Measurements from ENCODE around the gene F7.
"Not testable (repeated sequence)": the region's sequence is repeated elsewhere in the genome, so short reads cannot be mapped to it uniquely, and the experiment has no call there.

F7 gene

GRCh38 chr13:113153810-113154748 lies 48.5 kb downstream of the F7 start:
- peak; percentile 48 to 64 for DNase-seq (ENCODE audit: low read depth in 2 of 2)

- no peak for DNase-seq (ENCODE audit: low read depth in 2 of 2)
Observed at GRCh38 chr13:113155201-113155600, 49.6 kb downstream of the F7 start.

GRCh38 chr13:113155982-113156655 lies 50.5 kb downstream of the F7 start:
- no peak for DNase-seq (ENCODE audit: low read depth in 2 of 2)

- no peak for DNase-seq (ENCODE audit: low read depth in 2 of 2)
Observed at GRCh38 chr13:113157206-113157928, 51.8 kb downstream of the F7 start.

- DNase-seq (ENCODE audit: low read depth in 2 of 2) = no peak
Observed at GRCh38 chr13:113157929-113158747, 52.5 kb downstream of the F7 start, which contains the start of gene PROZ. Gene PROZ, plus strand, starts transcription at chr13:113158648. Its CDS starts 13 bp downstream, at chr13:113158661.

- no peak for DNase-seq (ENCODE audit: low read depth in 2 of 2)
Observed at GRCh38 chr13:113158946-113159345, 53.4 kb downstream of the F7 start.

GRCh38 chr13:113159701-113160100 lies 54.1 kb downstream of the F7 start:
- no peak for DNase-seq (ENCODE audit: low read depth in 2 of 2)

GRCh38 chr13:113160983-113161382 lies 55.4 kb downstream of the F7 start:
- no peak for DNase-seq (ENCODE audit: low read depth in 2 of 2)

GRCh38 chr13:113161433-113161832 lies 55.8 kb downstream of the F7 start:
- no peak for DNase-seq (ENCODE audit: low read depth in 2 of 2)

GRCh38 chr13:113161975-113162374 lies 56.4 kb downstream of the F7 start:
- not testable (repeated sequence) for DNase-seq (ENCODE audit: low read depth in 2 of 2)

GRCh38 chr13:113162783-113163685 lies 57.4 kb downstream of the F7 start:
- DNase-seq (ENCODE audit: low read depth in 2 of 2) = no peak

GRCh38 chr13:113164492-113164891 lies 58.9 kb downstream of the F7 start:
- DNase-seq (ENCODE audit: low read depth in 2 of 2) = no peak

GRCh38 chr13:113166266-113166665 lies 60.7 kb downstream of the F7 start:
- DNase-seq (ENCODE audit: low read depth in 2 of 2) = no peak

- no peak for DNase-seq (ENCODE audit: low read depth in 2 of 2)
Observed at GRCh38 chr13:113166681-113167080, 61.1 kb downstream of the F7 start.

GRCh38 chr13:113167155-113167554 lies 61.6 kb downstream of the F7 start:
- no peak for DNase-seq (ENCODE audit: low read depth in 2 of 2)

GRCh38 chr13:113167575-113167974 lies 62.0 kb downstream of the F7 start:
- no peak for DNase-seq (ENCODE audit: low read depth in 2 of 2)

- no peak for DNase-seq (ENCODE audit: low read depth in 2 of 2)
Observed at GRCh38 chr13:113168211-113168610, 62.6 kb downstream of the F7 start.

GRCh38 chr13:113169277-113170272 lies 64.0 kb downstream of the F7 start:
- DNase-seq (ENCODE audit: low read depth in 2 of 2) = no peak

All from activated CD8-positive, alpha-beta memory T cell treated with anti-CD3 and anti-CD28 coated beads for 4 hours (primary cell).